Mesenchymal stem cell (in vitro differentiated cells and primary cell): ENCODE results near the gene CD302.
A peak's percentile ranks its signal among the peaks of the same experiment; 100 is the strongest.

Experiments used
- DNase-seq: peaks from one replicate; pipeline ENCODE4 v3.0.0-alpha.2; 2013
- H2AFZ ChIP-seq: one replicate; pipeline ENCODE4 v1.6.1; 2013; ENCODE audit warnings: low read depth, mild to moderate bottlenecking, control low read depth, inconsistent platforms, low read length, moderate library complexity
- H2AK5ac ChIP-seq: 2 replicates; pipeline ENCODE4 v1.6.1; 2013; ENCODE audit warnings: low read length, moderate library complexity, mild to moderate bottlenecking, inconsistent platforms; ENCODE audit not compliant: severe bottlenecking
- H2BK120ac ChIP-seq: one replicate; pipeline ENCODE4 v1.6.1; 2013; ENCODE audit warnings: low read depth, mild to moderate bottlenecking, inconsistent platforms, low read length, moderate library complexity
- H2BK12ac ChIP-seq, 2 experiments: one replicate each; pipeline ENCODE4 v1.6.1; 2013; ENCODE audit warnings: inconsistent platforms in 2 of 2, low read length in 2 of 2, mild to moderate bottlenecking in 2 of 2, moderate library complexity in 2 of 2, control low read depth in 1 of 2
- H2BK15ac ChIP-seq: one replicate; pipeline ENCODE4 v1.6.1; 2013; ENCODE audit warnings: mild to moderate bottlenecking, low read depth, inconsistent platforms; ENCODE audit not compliant: poor library complexity, severe bottlenecking
- H2BK5ac ChIP-seq: 2 replicates; pipeline ENCODE4 v1.6.1; 2013; ENCODE audit warnings: low read depth, mild to moderate bottlenecking, low read length, control low read depth, inconsistent platforms; ENCODE audit not compliant: poor library complexity, severe bottlenecking
- H3K14ac ChIP-seq, 2 experiments: one replicate each; pipeline ENCODE4 v1.6.1; 2013; ENCODE audit warnings: inconsistent platforms in 2 of 2, low read length in 2 of 2, control low read depth in 1 of 2, mild to moderate bottlenecking in 1 of 2, moderate library complexity in 1 of 2
- H3K18ac ChIP-seq, 2 experiments: one replicate each; pipeline ENCODE4 v1.6.1; 2013; ENCODE audit warnings: inconsistent platforms in 2 of 2, low read length in 2 of 2, control low read depth in 1 of 2, low read depth in 1 of 2, mild to moderate bottlenecking in 1 of 2
- H3K23ac ChIP-seq, 2 experiments: one replicate each; pipeline ENCODE4 v1.6.1; 2013; ENCODE audit warnings: inconsistent platforms in 2 of 2, low read length in 2 of 2, mild to moderate bottlenecking in 2 of 2, moderate library complexity in 2 of 2, control low read depth in 1 of 2
- H3K27ac ChIP-seq: 2 replicates; pipeline ENCODE4 v1.5.1; 2013; ENCODE audit warnings: mild to moderate bottlenecking, moderate library complexity, low read length, control low read depth, inconsistent platforms; ENCODE audit not compliant: poor library complexity, severe bottlenecking
- H3K27me3 ChIP-seq, 2 experiments: 2 replicates each; pipeline versions ENCODE4 v1.6.1 to v1.7.0; 2013; ENCODE audit warnings: low read length in 2 of 2, mild to moderate bottlenecking in 2 of 2, moderate library complexity in 2 of 2, control low read depth in 1 of 2, inconsistent platforms in 1 of 2; ENCODE audit not compliant: control insufficient read depth in 1 of 2, insufficient read depth in 1 of 2
- H3K36me3 ChIP-seq, 2 experiments: 2 replicates each; pipeline versions ENCODE4 v1.6.1 to v1.7.0; 2013; ENCODE audit warnings: low read length in 2 of 2, control low read depth in 1 of 2, inconsistent platforms in 1 of 2, low read depth in 1 of 2, mild to moderate bottlenecking in 1 of 2; ENCODE audit not compliant: insufficient read depth in 2 of 2, control insufficient read depth in 1 of 2
- H3K4ac ChIP-seq, 2 experiments: one replicate each; pipeline ENCODE4 v1.6.1; 2013; ENCODE audit warnings: inconsistent platforms in 2 of 2, low read length in 2 of 2, mild to moderate bottlenecking in 2 of 2, moderate library complexity in 2 of 2, control low read depth in 1 of 2, low read depth in 1 of 2
- H3K4me1 ChIP-seq: 2 replicates; pipeline ENCODE4 v1.6.1; 2013; ENCODE audit warnings: low read depth, low read length, control low read depth; ENCODE audit not compliant: control insufficient read depth, insufficient read depth
- H3K4me2 ChIP-seq: 2 replicates; pipeline ENCODE4 v1.6.1; 2013; ENCODE audit warnings: low read length, mild to moderate bottlenecking, inconsistent platforms; ENCODE audit not compliant: poor library complexity, severe bottlenecking
- H3K4me3 ChIP-seq, 2 experiments: 2 replicates each; pipeline versions ENCODE4 v1.5.1 to v1.7.0; 2013; ENCODE audit warnings: low read length in 2 of 2, mild to moderate bottlenecking in 2 of 2, control low read depth in 1 of 2, low read depth in 1 of 2; ENCODE audit not compliant: insufficient read depth in 1 of 2
- H3K79me1 ChIP-seq: replicated peaks from 2 replicates; pipeline ENCODE4 v1.6.1; 2013; ENCODE audit warnings: mild to moderate bottlenecking, control low read depth, low read length, inconsistent platforms; ENCODE audit not compliant: poor library complexity, severe bottlenecking
- H3K9ac ChIP-seq: 2 replicates; pipeline ENCODE4 v1.7.0; 2013; ENCODE audit warnings: mild to moderate bottlenecking, low read length, moderate library complexity
- H3K9me3 ChIP-seq: 2 replicates; pipeline ENCODE4 v1.7.0; 2013; ENCODE audit warnings: mild to moderate bottlenecking, low read length; ENCODE audit not compliant: control insufficient read depth
- H4K8ac ChIP-seq: one replicate; pipeline ENCODE4 v1.6.1; 2013; ENCODE audit warnings: inconsistent platforms, mild to moderate bottlenecking, low read length, moderate library complexity
- H4K91ac ChIP-seq: one replicate; pipeline ENCODE4 v1.6.1; 2013; ENCODE audit warnings: mild to moderate bottlenecking, low read length, inconsistent platforms
- WGBS: methylation state at CpG from one replicate; pipeline ENCODE4 v1.1.7; 2013; ENCODE audit warnings: mixed read lengths; 5-methylcytosine and 5-hydroxymethylcytosine counted together

The CD302 gene

DNA sequence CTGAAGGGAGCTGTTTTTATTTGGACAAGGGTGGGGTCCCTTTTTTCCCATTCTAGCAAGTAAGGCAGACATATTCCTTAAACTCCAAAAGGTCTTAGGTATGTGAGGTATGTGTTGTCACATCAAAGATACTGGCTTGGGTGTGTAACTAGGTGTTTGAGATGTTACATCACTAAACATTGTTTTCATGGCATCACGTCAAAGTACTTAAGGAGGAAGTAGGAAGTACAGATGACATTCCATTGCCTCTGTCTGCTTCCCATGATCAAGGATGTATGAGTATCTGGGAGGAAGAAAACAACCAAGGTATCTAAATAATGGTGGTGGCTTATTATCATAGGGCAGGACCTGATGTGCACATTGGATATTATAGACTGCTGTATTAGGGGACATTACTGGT lies 39.3 kb downstream of the CD302 start:
- H3K23ac ChIP-seq = no peak overlapping the region
- no peaks in the 10 kb centered on the region for H3K4me1 ChIP-seq
- H3K36me3 ChIP-seq = peaks cover 12 to 96% of the 10 kb centered on the region in 2 experiments
- no peak overlapping the region for H3K14ac ChIP-seq
- peaks cover 6% of the 10 kb centered on the region for H3K79me1 ChIP-seq
- no peak overlapping the region for H3K4me2 ChIP-seq
- H3K9ac ChIP-seq = no peak overlapping the region
- 79% methylated on average over 1 of the region's 1 CpG for WGBS
- no peak overlapping the region for H3K4me3 ChIP-seq
- H3K18ac ChIP-seq = no peak overlapping the region
- no peaks in the 10 kb centered on the region for H3K9me3 ChIP-seq
- H2AK5ac ChIP-seq = no peak overlapping the region
- H4K91ac ChIP-seq = no peak overlapping the region
- H2BK120ac ChIP-seq = no peak overlapping the region
- no peak overlapping the region for H3K4ac ChIP-seq
- no peaks in the 10 kb centered on the region for H3K27me3 ChIP-seq
- no peak overlapping the region for H2BK5ac ChIP-seq
- H2BK15ac ChIP-seq = no peak overlapping the region
- no peak overlapping the region for H4K8ac ChIP-seq
- no peak overlapping the region for H3K27ac ChIP-seq
- no peak overlapping the region for H2AFZ ChIP-seq
- no peak overlapping the region for H2BK12ac ChIP-seq
- no peak for DNase-seq

DNA sequence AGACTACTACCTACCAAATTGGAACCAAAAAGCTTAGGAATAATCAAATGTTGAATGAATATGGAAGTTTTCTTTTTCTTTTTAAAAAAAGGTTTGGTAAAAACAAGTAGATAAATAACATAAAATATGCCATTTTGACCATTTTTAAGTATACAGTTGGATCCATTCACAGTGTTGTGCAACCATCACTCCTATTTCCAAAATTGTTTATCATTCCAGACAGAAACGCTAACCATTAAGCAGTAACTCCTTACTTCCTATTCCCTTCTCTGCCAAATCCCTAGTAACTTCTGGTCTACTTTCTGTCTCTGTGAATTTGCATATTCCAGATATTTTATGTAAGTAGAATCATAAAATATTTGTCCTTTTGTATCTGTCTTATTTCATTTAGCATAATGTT lies 39.8 kb downstream of the CD302 start:
- DNase-seq = peak; percentile 28
- Histone ChIP-seq H3K23ac (no peak overlapping the region), H3K4me3 (no peak overlapping the region), H2BK15ac (no peak overlapping the region), H3K9ac (no peak overlapping the region), H2BK5ac (no peak overlapping the region), H3K36me3 (peaks cover 14 to 95% of the 10 kb centered on the region in 2 experiments), H3K79me1 (peaks cover 6% of the 10 kb centered on the region), H3K4me2 (no peak overlapping the region), H2BK120ac (no peak overlapping the region), H2BK12ac (no peak overlapping the region), H4K8ac (no peak overlapping the region), H3K9me3 (no peaks in the 10 kb centered on the region), H3K4ac (no peak overlapping the region), H3K18ac (no peak overlapping the region), H2AFZ (no peak overlapping the region), H3K14ac (no peak overlapping the region), H3K27me3 (no peaks in the 10 kb centered on the region), H3K4me1 (no peaks in the 10 kb centered on the region), H4K91ac (no peak overlapping the region), H3K27ac (no peak overlapping the region), H2AK5ac (no peak overlapping the region)
- no CpG with 5 or more reads among the region's 1 CpG for WGBS

DNA sequence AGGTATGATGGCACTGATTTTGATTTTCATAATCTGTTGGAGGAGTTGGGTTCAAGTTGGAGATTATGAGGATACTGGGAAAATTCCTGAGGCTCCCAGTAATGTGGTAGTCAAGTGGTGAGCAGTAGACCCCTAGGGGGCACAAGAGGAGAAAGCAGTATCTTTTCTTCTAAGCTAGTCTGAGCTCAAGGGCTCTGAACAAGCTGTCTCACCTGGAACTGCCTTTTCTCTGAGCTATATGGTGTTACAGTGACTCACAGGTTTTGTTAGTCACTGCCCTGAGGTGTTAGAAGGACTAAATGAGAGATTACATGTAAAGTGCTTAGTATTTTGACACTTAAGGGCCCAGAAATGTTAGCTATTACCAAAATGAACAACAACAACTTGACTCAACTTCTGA lies 42.2 kb downstream of the CD302 start:
- H4K91ac ChIP-seq = no peak overlapping the region
- no peaks in the 10 kb centered on the region for H3K9me3 ChIP-seq
- H3K79me1 ChIP-seq = peaks cover 2% of the 10 kb centered on the region
- no peaks in the 10 kb centered on the region for H3K4me1 ChIP-seq
- H3K23ac ChIP-seq = no peak overlapping the region
- no peak overlapping the region for H2BK120ac ChIP-seq
- H3K14ac ChIP-seq = no peak overlapping the region
- H2AK5ac ChIP-seq = no peak overlapping the region
- H3K27me3 ChIP-seq = no peaks in the 10 kb centered on the region
- peak; percentile 40 for DNase-seq
- H4K8ac ChIP-seq = no peak overlapping the region
- H3K4me3 ChIP-seq = no peak overlapping the region
- H3K36me3 ChIP-seq = peaks cover 9 to 97% of the 10 kb centered on the region in 2 experiments
- H3K9ac ChIP-seq = no peak overlapping the region
- H3K4me2 ChIP-seq = no peak overlapping the region
- H2BK15ac ChIP-seq = no peak overlapping the region
- no peak overlapping the region for H2AFZ ChIP-seq
- H2BK12ac ChIP-seq = no peak overlapping the region
- no peak overlapping the region for H3K4ac ChIP-seq
- H3K18ac ChIP-seq = no peak overlapping the region
- H3K27ac ChIP-seq = no peak overlapping the region
- no peak overlapping the region for H2BK5ac ChIP-seq

DNA sequence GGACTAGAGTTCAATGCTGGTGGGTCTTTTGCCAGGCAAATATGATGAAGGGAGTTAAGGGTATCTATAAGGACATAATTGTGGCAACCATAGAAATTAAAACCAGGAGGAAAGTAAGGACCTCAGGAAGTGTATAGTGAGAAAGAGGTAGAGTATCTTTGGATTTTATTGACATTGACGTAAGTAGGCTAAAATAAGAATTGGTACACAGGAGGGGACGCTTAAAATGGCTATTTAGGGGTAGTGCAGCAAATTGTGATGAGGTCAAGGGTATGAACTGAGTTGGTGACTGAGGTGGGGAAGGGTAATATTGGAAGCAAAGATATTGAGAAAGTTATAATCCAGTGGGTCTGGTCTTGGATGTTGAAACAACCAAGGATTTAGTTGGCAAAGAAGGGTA lies 43.0 kb downstream of the CD302 start:
- Histone ChIP-seq H2BK15ac (no peak overlapping the region), H3K27ac (no peak overlapping the region), H2BK12ac (no peak overlapping the region), H3K79me1 (peaks cover 2% of the 10 kb centered on the region), H2AFZ (no peak overlapping the region), H3K9me3 (no peaks in the 10 kb centered on the region), H2AK5ac (no peak overlapping the region), H3K4me2 (no peak overlapping the region), H3K18ac (no peak overlapping the region), H3K4me1 (no peaks in the 10 kb centered on the region), H4K91ac (no peak overlapping the region), H3K23ac (no peak overlapping the region), H3K27me3 (no peaks in the 10 kb centered on the region), H2BK5ac (no peak overlapping the region), H3K4ac (no peak overlapping the region), H3K14ac (no peak overlapping the region), H4K8ac (no peak overlapping the region), H3K9ac (no peak overlapping the region), H3K4me3 (no peak overlapping the region), H2BK120ac (no peak overlapping the region), H3K36me3 (peaks cover 11 to 93% of the 10 kb centered on the region in 2 experiments)
- no peak for DNase-seq
- whole genome bisulfite sequencing = 95% methylated on average over 2 of the region's 2 CpGs
